ENCODE data around the gene CCDC137. TPM values are rescaled to one million over a fixed set of nuclear protein-coding genes. Genes with fewer than 3 reads are reported as not detected.

The CCDC137 gene
- total RNA-seq, 3 donors from 2014 or later (not counting 1 experiment from before 2014, with no cell fraction given): 15.6 to 24.2 (median 22.1) TPM

DNA sequence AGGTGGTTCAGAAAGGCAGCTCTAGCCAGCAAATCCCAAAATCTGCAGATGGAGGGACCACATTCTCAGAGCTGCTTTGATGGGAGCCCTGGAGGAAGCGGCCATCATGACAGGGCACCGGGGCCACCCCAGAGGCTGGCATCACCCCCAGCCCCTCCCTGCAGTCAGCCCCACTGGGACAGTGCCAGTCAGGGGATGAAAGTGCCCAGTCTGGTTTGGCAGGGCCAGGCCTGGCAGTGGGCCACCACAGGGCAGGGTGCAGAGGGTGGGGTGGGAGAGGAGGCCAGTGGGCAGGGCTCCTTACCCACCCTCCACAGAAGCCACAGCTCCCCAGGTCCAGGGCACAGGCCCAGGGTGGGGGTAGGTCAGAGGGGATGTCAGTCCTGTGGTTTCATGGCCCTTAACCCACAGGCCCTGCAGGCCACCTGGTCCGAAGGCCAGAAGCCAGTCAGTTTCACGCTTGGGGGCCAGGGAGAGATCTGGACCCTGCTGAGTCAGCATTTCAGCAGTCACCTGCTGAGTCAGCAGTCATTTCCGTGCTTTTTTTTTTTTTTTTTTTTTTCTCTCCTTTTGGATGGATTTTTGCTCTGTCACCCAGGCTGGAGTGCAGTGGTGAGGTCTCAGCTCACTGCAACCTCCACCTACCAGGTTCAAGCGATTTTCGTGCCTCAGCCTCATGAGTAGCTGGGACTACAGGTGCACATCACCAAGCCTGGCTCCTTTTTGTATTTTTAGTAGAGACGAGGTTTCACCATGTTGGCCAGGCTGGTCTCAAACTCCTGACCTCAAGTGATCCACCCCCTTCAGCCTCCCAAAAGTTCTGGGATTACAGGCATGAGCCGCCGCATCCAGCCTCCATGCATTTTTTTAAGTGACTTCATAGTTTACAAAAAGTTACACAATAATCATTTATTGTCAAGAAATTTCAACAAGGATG, 55.9 kb downstream of the CCDC137 start:
- TF ChIP-seq, protein P1, sequence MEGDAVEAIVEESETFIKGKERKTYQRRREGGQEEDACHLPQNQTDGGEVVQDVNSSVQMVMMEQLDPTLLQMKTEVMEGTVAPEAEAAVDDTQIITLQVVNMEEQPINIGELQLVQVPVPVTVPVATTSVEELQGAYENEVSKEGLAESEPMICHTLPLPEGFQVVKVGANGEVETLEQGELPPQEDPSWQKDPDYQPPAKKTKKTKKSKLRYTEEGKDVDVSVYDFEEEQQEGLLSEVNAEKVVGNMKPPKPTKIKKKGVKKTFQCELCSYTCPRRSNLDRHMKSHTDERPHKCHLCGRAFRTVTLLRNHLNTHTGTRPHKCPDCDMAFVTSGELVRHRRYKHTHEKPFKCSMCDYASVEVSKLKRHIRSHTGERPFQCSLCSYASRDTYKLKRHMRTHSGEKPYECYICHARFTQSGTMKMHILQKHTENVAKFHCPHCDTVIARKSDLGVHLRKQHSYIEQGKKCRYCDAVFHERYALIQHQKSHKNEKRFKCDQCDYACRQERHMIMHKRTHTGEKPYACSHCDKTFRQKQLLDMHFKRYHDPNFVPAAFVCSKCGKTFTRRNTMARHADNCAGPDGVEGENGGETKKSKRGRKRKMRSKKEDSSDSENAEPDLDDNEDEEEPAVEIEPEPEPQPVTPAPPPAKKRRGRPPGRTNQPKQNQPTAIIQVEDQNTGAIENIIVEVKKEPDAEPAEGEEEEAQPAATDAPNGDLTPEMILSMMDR (IDR thresholded peaks at IDR 0.05): no peak
- H3K4me1 ChIP-seq (ENCODE audit: control insufficient read depth, insufficient read depth, low read length): no peaks in the 10 kb centered on the region
- no peaks in the 10 kb centered on the region for H3K27me3 ChIP-seq (ENCODE audit: control insufficient read depth, insufficient read depth, low read length)
- H3K27ac ChIP-seq (ENCODE audit: low read length): no peak overlapping the region
- no peaks in the 10 kb centered on the region for H3K36me3 Mint-ChIP-seq
- no peak overlapping the region for H3K27ac Mint-ChIP-seq
- no peaks in the 10 kb centered on the region for H3K36me3 ChIP-seq (ENCODE audit: control insufficient read depth, insufficient read depth, low read length)
- no peak for ATAC-seq
- H3K4me3 Mint-ChIP-seq: no peak overlapping the region
- WGBS (ENCODE audit: insufficient coverage): 58% methylated on average over 10 of the region's 10 CpGs
- intact Hi-C loops (cut with micrococcal nuclease): no loop called here
- H3K4me3 ChIP-seq (ENCODE audit: low read length): no peak overlapping the region
- H3K27me3 Mint-ChIP-seq (ENCODE audit: low read depth in 2 of 2): peaks cover 0 to 7% of the 10 kb centered on the region in 2 donors
- H3K9me3 Mint-ChIP-seq: no peaks in the 10 kb centered on the region
- H3K9me3 ChIP-seq (ENCODE audit: control insufficient read depth, insufficient read depth, low read length): no peaks in the 10 kb centered on the region
- peak in 1 of 2 donors; percentile 5 for DNase-seq
- no peaks in the 10 kb centered on the region for H3K4me1 Mint-ChIP-seq

Other genes starting within 250 kb of the CCDC137 start
- gene ACTG1, start 153.9 kb upstream of the CCDC137 start, total RNA-seq: 1,000 to 10,000 TPM; 1,401 to 1,901 (median 1,735) TPM
- gene FSCN2, start 138.4 kb upstream of the CCDC137 start, total RNA-seq: 1 to 10 TPM in 2 of 3 donors, under 1 TPM in 1; 0.26 to 2.6 (median 1.0) TPM
- 10 to 100 TPM; 31.8 to 34.5 (median 33.1) TPM for gene FAAP100, start 114.4 kb upstream of the CCDC137 start, total RNA-seq
- gene NPLOC4, start 29.6 kb upstream of the CCDC137 start, total RNA-seq: 100 to 1,000 TPM in 1 of 3 donors, 10 to 100 TPM in 2; 96.2 to 117 (median 99.1) TPM
- gene TSPAN10, start 29.5 kb upstream of the CCDC137 start, total RNA-seq: under 1 TPM; 0.24 to 0.35 (median 0.29) TPM
- 10 to 100 TPM; 21.9 to 42.8 (median 26.6) TPM for gene PDE6G, start 10.2 kb upstream of the CCDC137 start, total RNA-seq
- gene OXLD1, start 132 bp upstream of the CCDC137 start, total RNA-seq: 10 to 100 TPM; 29.9 to 35.0 (median 32.4) TPM
- 10 to 100 TPM; 23.3 to 47.9 (median 39.3) TPM for gene ARL16, start 17.1 kb downstream of the CCDC137 start, total RNA-seq
- 100 to 1,000 TPM; 179 to 186 (median 181) TPM for gene HGS, start 17.3 kb downstream of the CCDC137 start, total RNA-seq
- gene MRPL12, start 36.6 kb downstream of the CCDC137 start, total RNA-seq: 10 to 100 TPM; 16.3 to 24.4 (median 17.5) TPM
- 1 to 10 TPM; 5.7 to 6.3 (median 5.8) TPM for gene SLC25A10, start 45.5 kb downstream of the CCDC137 start, total RNA-seq
- not detected for gene GCGR, start 137.4 kb downstream of the CCDC137 start, total RNA-seq
- 10 to 100 TPM; 81.1 to 95.5 (median 84.2) TPM for gene MCRIP1, start 166.6 kb downstream of the CCDC137 start, total RNA-seq
- gene PPP1R27, start 168.3 kb downstream of the CCDC137 start, total RNA-seq: not detected
- 100 to 1,000 TPM; 334 to 468 (median 386) TPM for gene P4HB, start 193.8 kb downstream of the CCDC137 start, total RNA-seq
- gene ARHGDIA, start 204.6 kb downstream of the CCDC137 start, total RNA-seq: 100 to 1,000 TPM; 600 to 824 (median 689) TPM
- 100 to 1,000 TPM in 2 of 3 donors, 10 to 100 TPM in 1; 91.5 to 115 (median 105) TPM for gene ALYREF, start 224.8 kb downstream of the CCDC137 start, total RNA-seq
- gene ANAPC11, start 225.0 kb downstream of the CCDC137 start, total RNA-seq: 10 to 100 TPM; 40.1 to 50.9 (median 41.5) TPM
- under 1 TPM in 2 of 3 donors, not detected in 1; 0.18 to 0.31 TPM for gene NPB, start 235.5 kb downstream of the CCDC137 start, total RNA-seq
- 10 to 100 TPM; 30.6 to 34.4 (median 34.2) TPM for gene PCYT2, start 244.7 kb downstream of the CCDC137 start, total RNA-seq

Data from natural killer cell (primary cell).